Liver (tissue), 3 donors: Measurements from ENCODE around the gene CELF4.

ENCODE experiments used
- EGR1 ChIP-seq, 2 donors: IDR thresholded peaks; 2 replicates each; pipeline ENCODE4 v1.6.1; 2016 to 2018; ENCODE audit warnings: antibody characterized with exemption in 2 of 2, low read depth in 2 of 2
- FOXA1 ChIP-seq: IDR thresholded peaks from 2 replicates; pipeline ENCODE4 v1.6.1; 2016; ENCODE audit warnings: antibody characterized with exemption
- GABPA ChIP-seq, 2 donors: IDR thresholded peaks in 1 of 2; conservative IDR thresholded peaks in 1 of 2; 2 replicates each; pipeline ENCODE4 v1.6.1; 2016; ENCODE audit warnings: antibody characterized with exemption in 2 of 2, mild to moderate bottlenecking in 1 of 2, moderate library complexity in 1 of 2
- JUND ChIP-seq, 2 donors: IDR thresholded peaks; 2 replicates each; pipeline ENCODE4 v1.6.1; 2016; ENCODE audit warnings: antibody characterized with exemption in 2 of 2
- RAD21 ChIP-seq, 2 donors: IDR thresholded peaks; 2 replicates each; pipeline ENCODE4 v1.6.1; 2016; ENCODE audit warnings: antibody characterized with exemption in 2 of 2, mild to moderate bottlenecking in 2 of 2
- RXRA ChIP-seq, 2 donors: IDR thresholded peaks; 2 replicates each; pipeline ENCODE4 v1.6.1; 2017 to 2018; ENCODE audit warnings: antibody characterized with exemption in 2 of 2, mild to moderate bottlenecking in 1 of 2
- SP1 ChIP-seq: IDR thresholded peaks from 2 replicates; pipeline ENCODE4 v1.6.1; 2018; ENCODE audit warnings: antibody characterized with exemption, mild to moderate bottlenecking
- TAF1 ChIP-seq: conservative IDR thresholded peaks from 2 replicates; pipeline ENCODE4 v1.6.1; 2016; ENCODE audit warnings: antibody characterized with exemption, mild to moderate bottlenecking
- YY1 ChIP-seq: IDR thresholded peaks from 2 replicates; pipeline ENCODE4 v1.6.1; 2016; ENCODE audit warnings: antibody characterized with exemption, mild to moderate bottlenecking
- TF ChIP-seq, protein P1 (sequence below): fragments of 150-350 bp; IDR thresholded peaks from 2 replicates; pipeline ENCODE4 v1.5.1; 2017; ENCODE audit warnings: improper control_type of control experiment, low read depth, low read length; ENCODE audit not compliant: missing input control
- TF ChIP-seq, protein P2 (sequence below): IDR thresholded peaks from 2 replicates; pipeline ENCODE4 v1.6.1; 2016; ENCODE audit warnings: antibody characterized with exemption
- TF ChIP-seq, protein P3 (sequence below): IDR thresholded peaks from 2 replicates; pipeline ENCODE4 v1.6.1; 2016; ENCODE audit warnings: antibody characterized with exemption
- TF ChIP-seq, protein P4 (sequence below): IDR thresholded peaks from 2 replicates; pipeline ENCODE4 v1.6.1; 2016; ENCODE audit warnings: antibody characterized with exemption, mild to moderate bottlenecking
- TF ChIP-seq, protein P5 (sequence below): IDR thresholded peaks from 2 replicates; pipeline ENCODE4 v1.6.1; 2016; ENCODE audit warnings: antibody characterized with exemption
- donor health status: healthy.
- donor health status: healthy.

DNA sequence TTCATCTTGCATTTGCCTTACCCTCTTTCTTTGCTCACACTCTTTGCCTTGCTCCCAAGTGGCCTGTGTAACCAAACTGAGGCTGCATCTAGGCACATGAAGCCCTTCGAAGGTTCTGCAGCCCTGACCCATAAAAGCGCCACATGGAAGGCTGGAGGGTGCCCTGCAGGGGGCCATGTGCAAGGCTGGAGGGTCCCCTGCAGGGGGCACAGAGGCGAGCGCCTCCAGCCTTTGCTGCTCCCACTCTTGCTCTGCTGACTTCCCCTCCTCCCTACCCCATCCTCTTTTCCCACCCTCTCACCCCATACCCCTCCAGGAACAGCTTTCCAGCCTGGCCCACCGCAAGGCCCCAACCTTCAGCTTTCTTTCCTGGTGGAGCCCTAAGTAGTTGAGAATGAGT, 317.3 kb downstream of the CELF4 start:
- TF ChIP-seq, protein P1, sequence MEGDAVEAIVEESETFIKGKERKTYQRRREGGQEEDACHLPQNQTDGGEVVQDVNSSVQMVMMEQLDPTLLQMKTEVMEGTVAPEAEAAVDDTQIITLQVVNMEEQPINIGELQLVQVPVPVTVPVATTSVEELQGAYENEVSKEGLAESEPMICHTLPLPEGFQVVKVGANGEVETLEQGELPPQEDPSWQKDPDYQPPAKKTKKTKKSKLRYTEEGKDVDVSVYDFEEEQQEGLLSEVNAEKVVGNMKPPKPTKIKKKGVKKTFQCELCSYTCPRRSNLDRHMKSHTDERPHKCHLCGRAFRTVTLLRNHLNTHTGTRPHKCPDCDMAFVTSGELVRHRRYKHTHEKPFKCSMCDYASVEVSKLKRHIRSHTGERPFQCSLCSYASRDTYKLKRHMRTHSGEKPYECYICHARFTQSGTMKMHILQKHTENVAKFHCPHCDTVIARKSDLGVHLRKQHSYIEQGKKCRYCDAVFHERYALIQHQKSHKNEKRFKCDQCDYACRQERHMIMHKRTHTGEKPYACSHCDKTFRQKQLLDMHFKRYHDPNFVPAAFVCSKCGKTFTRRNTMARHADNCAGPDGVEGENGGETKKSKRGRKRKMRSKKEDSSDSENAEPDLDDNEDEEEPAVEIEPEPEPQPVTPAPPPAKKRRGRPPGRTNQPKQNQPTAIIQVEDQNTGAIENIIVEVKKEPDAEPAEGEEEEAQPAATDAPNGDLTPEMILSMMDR: no peak
- TF ChIP-seq, protein P2, sequence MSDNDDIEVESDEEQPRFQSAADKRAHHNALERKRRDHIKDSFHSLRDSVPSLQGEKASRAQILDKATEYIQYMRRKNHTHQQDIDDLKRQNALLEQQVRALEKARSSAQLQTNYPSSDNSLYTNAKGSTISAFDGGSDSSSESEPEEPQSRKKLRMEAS: no peak
- TF ChIP-seq, protein P3, sequence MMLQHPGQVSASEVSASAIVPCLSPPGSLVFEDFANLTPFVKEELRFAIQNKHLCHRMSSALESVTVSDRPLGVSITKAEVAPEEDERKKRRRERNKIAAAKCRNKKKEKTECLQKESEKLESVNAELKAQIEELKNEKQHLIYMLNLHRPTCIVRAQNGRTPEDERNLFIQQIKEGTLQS: no peak
- TF ChIP-seq, protein P4, sequence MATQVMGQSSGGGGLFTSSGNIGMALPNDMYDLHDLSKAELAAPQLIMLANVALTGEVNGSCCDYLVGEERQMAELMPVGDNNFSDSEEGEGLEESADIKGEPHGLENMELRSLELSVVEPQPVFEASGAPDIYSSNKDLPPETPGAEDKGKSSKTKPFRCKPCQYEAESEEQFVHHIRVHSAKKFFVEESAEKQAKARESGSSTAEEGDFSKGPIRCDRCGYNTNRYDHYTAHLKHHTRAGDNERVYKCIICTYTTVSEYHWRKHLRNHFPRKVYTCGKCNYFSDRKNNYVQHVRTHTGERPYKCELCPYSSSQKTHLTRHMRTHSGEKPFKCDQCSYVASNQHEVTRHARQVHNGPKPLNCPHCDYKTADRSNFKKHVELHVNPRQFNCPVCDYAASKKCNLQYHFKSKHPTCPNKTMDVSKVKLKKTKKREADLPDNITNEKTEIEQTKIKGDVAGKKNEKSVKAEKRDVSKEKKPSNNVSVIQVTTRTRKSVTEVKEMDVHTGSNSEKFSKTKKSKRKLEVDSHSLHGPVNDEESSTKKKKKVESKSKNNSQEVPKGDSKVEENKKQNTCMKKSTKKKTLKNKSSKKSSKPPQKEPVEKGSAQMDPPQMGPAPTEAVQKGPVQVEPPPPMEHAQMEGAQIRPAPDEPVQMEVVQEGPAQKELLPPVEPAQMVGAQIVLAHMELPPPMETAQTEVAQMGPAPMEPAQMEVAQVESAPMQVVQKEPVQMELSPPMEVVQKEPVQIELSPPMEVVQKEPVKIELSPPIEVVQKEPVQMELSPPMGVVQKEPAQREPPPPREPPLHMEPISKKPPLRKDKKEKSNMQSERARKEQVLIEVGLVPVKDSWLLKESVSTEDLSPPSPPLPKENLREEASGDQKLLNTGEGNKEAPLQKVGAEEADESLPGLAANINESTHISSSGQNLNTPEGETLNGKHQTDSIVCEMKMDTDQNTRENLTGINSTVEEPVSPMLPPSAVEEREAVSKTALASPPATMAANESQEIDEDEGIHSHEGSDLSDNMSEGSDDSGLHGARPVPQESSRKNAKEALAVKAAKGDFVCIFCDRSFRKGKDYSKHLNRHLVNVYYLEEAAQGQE: no peak
- TF ChIP-seq RAD21 (IDR thresholded peaks at IDR 0.05): no peak
- TF ChIP-seq TAF1: no peak
- TF ChIP-seq EGR1 (IDR thresholded peaks at IDR 0.05; ENCODE audit: low read depth in 2 of 2): no peak
- TF ChIP-seq GABPA (IDR thresholded peaks at IDR 0.05 in 1 of 2, conservative IDR thresholded peaks at IDR 0.05 in 1 of 2): no peak
- no peak for TF ChIP-seq SP1
- TF ChIP-seq RXRA (IDR thresholded peaks at IDR 0.05): no peak
- TF ChIP-seq YY1: no peak
- TF ChIP-seq, protein P5, sequence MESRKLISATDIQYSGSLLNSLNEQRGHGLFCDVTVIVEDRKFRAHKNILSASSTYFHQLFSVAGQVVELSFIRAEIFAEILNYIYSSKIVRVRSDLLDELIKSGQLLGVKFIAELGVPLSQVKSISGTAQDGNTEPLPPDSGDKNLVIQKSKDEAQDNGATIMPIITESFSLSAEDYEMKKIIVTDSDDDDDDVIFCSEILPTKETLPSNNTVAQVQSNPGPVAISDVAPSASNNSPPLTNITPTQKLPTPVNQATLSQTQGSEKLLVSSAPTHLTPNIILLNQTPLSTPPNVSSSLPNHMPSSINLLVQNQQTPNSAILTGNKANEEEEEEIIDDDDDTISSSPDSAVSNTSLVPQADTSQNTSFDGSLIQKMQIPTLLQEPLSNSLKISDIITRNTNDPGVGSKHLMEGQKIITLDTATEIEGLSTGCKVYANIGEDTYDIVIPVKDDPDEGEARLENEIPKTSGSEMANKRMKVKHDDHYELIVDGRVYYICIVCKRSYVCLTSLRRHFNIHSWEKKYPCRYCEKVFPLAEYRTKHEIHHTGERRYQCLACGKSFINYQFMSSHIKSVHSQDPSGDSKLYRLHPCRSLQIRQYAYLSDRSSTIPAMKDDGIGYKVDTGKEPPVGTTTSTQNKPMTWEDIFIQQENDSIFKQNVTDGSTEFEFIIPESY: no peak
- TF ChIP-seq JUND (IDR thresholded peaks at IDR 0.05): no peak
- TF ChIP-seq FOXA1: no peak
